Anterior cingulate cortex (tissue), 58 donors: ENCODE data around the gene PRRT2.

ENCODE experiments used
- DNase-seq, 58 donors: peaks; one replicate each; lab custom pipeline; 2025; lab: John Stamatoyannopoulos, UW

Gene PRRT2

GRCh38 chr16:29809850-29810698 lies 1.9 kb upstream of the PRRT2 start:
- DNase-seq = peak in 2 of 58 donors; percentile 20 to 28

- no peak for DNase-seq
These were observed 1.3 kb upstream of the PRRT2 start for GRCh38 chr16:29810699-29811169.

GRCh38 chr16:29811170-29811895 lies 660 bp upstream of the PRRT2 start:
- peak in 55 of 58 donors; percentile 66 to 97 (median 87) for DNase-seq

DNA sequence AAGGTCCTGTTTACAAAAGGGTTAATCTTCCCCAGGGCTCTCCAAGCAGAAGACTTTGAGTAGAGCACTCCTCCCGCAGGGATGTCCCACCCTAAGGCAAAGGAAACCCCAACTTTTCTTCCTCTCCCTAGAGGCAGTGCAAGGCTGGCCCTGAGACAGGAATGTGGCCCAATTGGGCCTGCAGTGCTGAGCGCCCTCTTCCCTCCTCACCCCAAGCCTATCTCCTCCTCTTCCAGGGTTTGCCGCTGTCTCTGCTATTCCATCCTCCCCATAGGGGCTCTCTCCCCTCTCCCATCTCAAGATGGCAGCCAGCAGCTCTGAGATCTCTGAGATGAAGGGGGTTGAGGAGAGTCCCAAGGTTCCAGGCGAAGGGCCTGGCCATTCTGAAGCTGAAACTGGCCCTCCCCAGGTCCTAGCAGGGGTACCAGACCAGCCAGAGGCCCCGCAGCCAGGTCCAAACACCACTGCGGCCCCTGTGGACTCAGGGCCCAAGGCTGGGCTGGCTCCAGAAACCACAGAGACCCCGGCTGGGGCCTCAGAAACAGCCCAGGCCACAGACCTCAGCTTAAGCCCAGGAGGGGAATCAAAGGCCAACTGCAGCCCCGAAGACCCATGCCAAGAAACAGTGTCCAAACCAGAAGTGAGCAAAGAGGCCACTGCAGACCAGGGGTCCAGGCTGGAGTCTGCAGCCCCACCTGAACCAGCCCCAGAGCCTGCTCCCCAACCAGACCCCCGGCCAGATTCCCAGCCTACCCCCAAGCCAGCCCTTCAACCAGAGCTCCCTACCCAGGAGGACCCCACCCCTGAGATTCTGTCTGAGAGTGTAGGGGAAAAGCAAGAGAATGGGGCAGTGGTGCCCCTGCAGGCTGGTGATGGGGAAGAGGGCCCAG lies 1.0 kb downstream of the PRRT2 start:
- DNase-seq = peak in 4 of 58 donors; percentile 6 to 67 (median 16)

- no peak for DNase-seq
These were observed 1.9 kb downstream of the PRRT2 start for GRCh38 chr16:29813644-29814562.

DNA sequence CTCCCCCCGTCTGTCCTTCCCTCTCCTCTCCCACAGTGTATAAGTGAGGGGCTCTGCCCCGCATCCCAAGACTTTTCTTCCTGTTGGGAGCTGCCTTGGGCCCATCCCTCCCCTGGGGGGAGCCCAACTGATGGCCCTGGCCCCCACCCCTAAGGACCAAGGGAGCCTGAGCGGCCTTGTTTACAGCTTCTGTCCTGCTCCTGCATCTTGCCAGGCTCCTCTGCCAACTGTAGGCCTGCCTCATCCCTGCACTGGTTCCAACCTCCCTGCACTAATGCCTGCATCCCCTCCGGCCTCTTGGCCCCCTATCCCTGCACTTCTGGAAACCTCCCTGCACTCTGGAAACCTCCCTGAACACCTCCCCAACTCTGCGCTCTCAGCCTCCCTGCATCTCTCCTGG lies 2.6 kb downstream of the PRRT2 start:
- DNase-seq = peak in 1 of 58 donors; percentile 22

GRCh38 chr16:29815032-29815721 lies 3.2 kb downstream of the PRRT2 start:
- peak in 9 of 58 donors; percentile 7 to 72 (median 23) for DNase-seq

GRCh38 chr16:29815793-29816693 lies 4.0 kb downstream of the PRRT2 start, which contains the start of gene PAGR1:
Gene PAGR1, plus strand, starts transcription at chr16:29816152. Its CDS starts 374 bp downstream, at chr16:29816526.
- peak; percentile 92 to 100 (median 97) for DNase-seq

- peak in 34 of 58 donors; percentile 23 to 70 (median 51) for DNase-seq
These were observed 4.9 kb downstream of the PRRT2 start for GRCh38 chr16:29816694-29817441.

DNA sequence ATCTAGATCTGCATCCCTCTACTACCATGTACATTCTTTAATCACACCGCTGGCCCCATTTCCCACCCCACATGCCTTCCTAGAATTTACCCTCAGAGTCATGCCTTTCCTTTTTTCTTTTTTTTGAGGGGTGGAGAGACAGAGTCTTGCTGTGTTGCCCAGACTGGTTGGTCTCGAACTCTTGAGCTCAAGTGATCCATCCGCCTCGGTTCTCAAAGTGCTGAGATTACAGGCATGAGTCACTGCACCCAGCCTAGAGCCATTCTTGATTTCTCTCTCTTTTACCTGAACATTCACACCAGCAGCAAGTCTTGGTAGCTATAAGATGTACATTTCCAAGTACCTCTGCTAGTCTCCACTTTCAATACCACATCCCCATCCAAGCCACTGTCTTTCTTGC lies 6.1 kb downstream of the PRRT2 start:
- no peak for DNase-seq

- DNase-seq = no peak
These were observed 7.5 kb downstream of the PRRT2 start for GRCh38 chr16:29819506-29819905.

- peak in 32 of 58 donors; percentile 9 to 70 (median 33) for DNase-seq
These were observed 8.3 kb downstream of the PRRT2 start, which contains the start of gene MVP for GRCh38 chr16:29820271-29820701. Gene MVP, plus strand, starts transcription at chr16:29820462. Its CDS starts 10,088 bp downstream, at chr16:29830550.

GRCh38 chr16:29820730-29821642 lies 9.0 kb downstream of the PRRT2 start:
- peak in 1 of 58 donors; percentile 36 for DNase-seq

- DNase-seq = no peak
These were observed 9.7 kb downstream of the PRRT2 start for GRCh38 chr16:29821643-29822115.

DNA sequence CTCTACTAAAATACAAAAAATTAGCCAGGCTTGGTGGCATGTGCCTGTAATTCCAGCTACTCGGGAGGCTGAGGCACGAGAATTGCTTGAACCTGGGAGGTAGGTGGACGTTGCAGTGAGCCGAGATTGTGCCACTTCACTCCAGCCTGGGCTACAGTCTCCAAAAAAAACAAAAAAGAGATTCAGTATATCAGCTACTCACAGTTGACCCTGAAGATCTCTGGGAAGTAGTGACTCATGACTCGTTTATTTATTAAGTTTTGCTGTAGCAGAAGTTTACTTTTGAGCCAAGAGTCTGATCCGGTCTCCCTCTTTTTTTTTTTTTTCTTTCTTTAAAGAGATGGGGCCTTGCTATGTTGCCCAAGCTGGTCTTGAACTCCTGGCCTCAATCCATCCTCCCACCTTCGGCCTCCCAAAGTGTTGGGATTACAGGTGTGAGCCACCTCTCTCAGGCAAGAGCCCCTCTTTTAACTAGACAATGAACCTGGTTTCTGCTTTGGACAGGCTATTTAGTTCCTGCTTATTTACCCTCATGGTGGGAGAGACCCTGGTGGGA lies 12.7 kb downstream of the PRRT2 start:
- DNase-seq = no peak
